ENCODE results near the gene UBP1. TPM values are rescaled to one million over a fixed set of nuclear protein-coding genes. Genes with fewer than 3 reads are reported as not detected.

The UBP1 gene
- total RNA-seq, 1 experiment from 2014 or later = 68.3 TPM

GRCh38 chr3:33394403-33395054 is 45.7 kb downstream of the UBP1 start:
- H3K4me1 Mint-ChIP-seq (ENCODE audit: low read depth, unreplicated experiment) = peaks cover 13% of the 10 kb centered on the region
- intact Hi-C loops (cut with micrococcal nuclease; ENCODE audit: unreplicated experiment) = loop anchor here (5.0 kb wide), 1 partner anchor 43 kb away; no protein-coding TSS in a partner anchor

GRCh38 chr3:33392703-33393125 is 47.5 kb downstream of the UBP1 start:
- Mint-ChIP-seq H3K27ac (ENCODE audit: unreplicated experiment) (no peak overlapping the region), H3K4me1 (ENCODE audit: low read depth, unreplicated experiment) (peaks cover 13% of the 10 kb centered on the region), H3K4me3 (ENCODE audit: low read depth, unreplicated experiment) (no peak overlapping the region), H3K9me3 (ENCODE audit: low read depth, unreplicated experiment) (no peaks in the 10 kb centered on the region), H3K36me3 (ENCODE audit: insufficient read depth, unreplicated experiment) (peaks cover 58% of the 10 kb centered on the region), H3K27me3 (ENCODE audit: unreplicated experiment) (no peaks in the 10 kb centered on the region)
- CTCF ChIA-PET = no interaction called here
- intact Hi-C loops (cut with micrococcal nuclease; ENCODE audit: unreplicated experiment) = loop anchor here (5.0 kb wide), 1 partner anchor 45 kb away; no protein-coding TSS in a partner anchor
- TF ChIP-seq CTCF (IDR thresholded peaks at IDR 0.05; ENCODE audit: unreplicated experiment) = no peak
- BruUV-seq (replicated peaks) = no TSS peak
- DNase-seq = peak; percentile 5

More at GRCh38 chr3:33394403-33395054, 45.7 kb downstream of the UBP1 start:
- Mint-ChIP-seq H3K27ac (ENCODE audit: unreplicated experiment) (no peak overlapping the region), H3K36me3 (ENCODE audit: insufficient read depth, unreplicated experiment) (peaks cover 58% of the 10 kb centered on the region), H3K9me3 (ENCODE audit: low read depth, unreplicated experiment) (no peaks in the 10 kb centered on the region), H3K4me3 (ENCODE audit: low read depth, unreplicated experiment) (no peak overlapping the region), H3K27me3 (ENCODE audit: unreplicated experiment) (no peaks in the 10 kb centered on the region)
- DNase-seq = no peak
- no TSS peak for BruUV-seq (replicated peaks)
- CTCF ChIA-PET = interaction anchor here (0.6 kb wide), 1 partner anchor 351 kb away, joined by 3 read pairs; no protein-coding TSS in a partner anchor
- TF ChIP-seq CTCF (IDR thresholded peaks at IDR 0.05; ENCODE audit: unreplicated experiment) = no peak

GRCh38 chr3:33392144-33392543 is 48.1 kb downstream of the UBP1 start:
- Mint-ChIP-seq H3K4me1 (ENCODE audit: low read depth, unreplicated experiment) (peaks cover 13% of the 10 kb centered on the region), H3K27ac (ENCODE audit: unreplicated experiment) (peak overlapping the region; percentile 75), H3K4me3 (ENCODE audit: low read depth, unreplicated experiment) (no peak overlapping the region), H3K36me3 (ENCODE audit: insufficient read depth, unreplicated experiment) (peaks cover 58% of the 10 kb centered on the region), H3K9me3 (ENCODE audit: low read depth, unreplicated experiment) (no peaks in the 10 kb centered on the region), H3K27me3 (ENCODE audit: unreplicated experiment) (no peaks in the 10 kb centered on the region)
- no peak for TF ChIP-seq CTCF (IDR thresholded peaks at IDR 0.05; ENCODE audit: unreplicated experiment)
- BruUV-seq (replicated peaks) = no TSS peak
- no peak for DNase-seq
- intact Hi-C loops (cut with micrococcal nuclease; ENCODE audit: unreplicated experiment) = loop anchor here (5.0 kb wide), 1 partner anchor 45 kb away; no protein-coding TSS in a partner anchor
- CTCF ChIA-PET = interaction anchor here (0.6 kb wide), 1 partner anchor 1340 kb away, joined by 4 read pairs; no protein-coding TSS in a partner anchor

- Mint-ChIP-seq H3K4me3 (ENCODE audit: low read depth, unreplicated experiment) (no peak overlapping the region), H3K4me1 (ENCODE audit: low read depth, unreplicated experiment) (peaks cover 13% of the 10 kb centered on the region), H3K9me3 (ENCODE audit: low read depth, unreplicated experiment) (no peaks in the 10 kb centered on the region), H3K27me3 (ENCODE audit: unreplicated experiment) (no peaks in the 10 kb centered on the region), H3K27ac (ENCODE audit: unreplicated experiment) (peak overlapping the region; percentile 75), H3K36me3 (ENCODE audit: insufficient read depth, unreplicated experiment) (peaks cover 58% of the 10 kb centered on the region)
- BruUV-seq (replicated peaks) = no TSS peak
- no peak for DNase-seq
- intact Hi-C loops (cut with micrococcal nuclease; ENCODE audit: unreplicated experiment) = loop anchor here (5.0 kb wide), 1 partner anchor 46 kb away; no protein-coding TSS in a partner anchor
- TF ChIP-seq CTCF (IDR thresholded peaks at IDR 0.05; ENCODE audit: unreplicated experiment) = no peak
- CTCF ChIA-PET = interaction anchor here (0.5 to 0.6 kb wide), 2 partner anchors 199 to 1341 kb away, joined by 3 to 4 read pairs; no protein-coding TSS in a partner anchor
Measured at GRCh38 chr3:33391255-33391995, 48.8 kb downstream of the UBP1 start.
